ENCODE results near the gene MADCAM1.

GRCh38 chr19:452829-453228 is 43.5 kb upstream of the MADCAM1 start:
- TF ChIP-seq CTCF (conservative IDR thresholded peaks at IDR 0.05) (no peak), ZFX (IDR thresholded peaks at IDR 0.05) (no peak)

All from C4-2B (cell line).